Ovary (tissue), 9 donors: Measurements from ENCODE around the gene COL23A1. TPM values are rescaled to one million over a fixed set of nuclear protein-coding genes. Genes with fewer than 3 reads are reported as not detected.
A peak's percentile ranks its signal among the peaks of the same experiment; 100 is the strongest.

Source experiments
- DNase-seq, 5 donors: peaks; one replicate each; pipeline ENCODE4 v3.0.0-alpha.2; 2019 to 2020
- H3K27ac ChIP-seq, 2 donors: fragments of 200-600 bp; one replicate each; pipeline versions ENCODE4 v1.5.1 to v1.8.0; 2019 to 2022
- H3K27me3 ChIP-seq: fragments of 200-600 bp; one replicate; pipeline ENCODE4 v1.8.0; 2022
- H3K36me3 ChIP-seq: fragments of 200-600 bp; sonication (generic); one replicate; pipeline ENCODE4 v1.5.1; 2019
- H3K4me1 ChIP-seq: one replicate; pipeline ENCODE4 v1.8.1; 2013; ENCODE audit warnings: mild to moderate bottlenecking, moderate library complexity; ENCODE audit not compliant: insufficient read depth
- H3K4me3 ChIP-seq: fragments of 200-600 bp; sonication (generic); one replicate; pipeline ENCODE4 v1.5.1; 2017
- H3K9me3 ChIP-seq, 2 donors: fragments of 200-600 bp in 1 of 2; sonication (generic) in 1 of 2; one replicate each; pipeline versions ENCODE4 v1.5.1 to v1.8.1; 2013 to 2019; ENCODE audit warnings: mild to moderate bottlenecking in 1 of 2, moderate library complexity in 1 of 2
- EP300 ChIP-seq: sonication (generic); formaldehyde crosslinking; IDR thresholded peaks from one replicate; pipeline ENCODE4 v1.6.1; 2017; ENCODE audit warnings: antibody characterized with exemption
- POLR2A ChIP-seq: fragments of 450-650 bp; IDR thresholded peaks from one replicate; pipeline ENCODE4 v1.6.1; 2017; ENCODE audit warnings: antibody characterized with exemption, mild to moderate bottlenecking, moderate library complexity
- WGBS, 3 donors: extraction: QIAGEN DNeasy Blood & Tissue Kit in 1 of 3; methylation state at CpG; one replicate each; pipeline versions ENCODE4 v1.1.5 to v1.1.7; 2013 to 2017; 5-methylcytosine and 5-hydroxymethylcytosine counted together
- intact Hi-C, 4 donors: fragments of 100-400 bp; cut with DNase I; formaldehyde crosslinking; loops; one replicate each; pipeline versions ENCODE4 v1.11.0 to v1.15.1; 2022 to 2023
- polyA plus RNA-seq, 2 donors: library from polyadenylated mRNA; stranded (reverse); fragments of 200-250 nt in 1 of 2; fragments of 350-450 nt in 1 of 2; fragmentation: Illumina TruSeq in 1 of 2; extraction: RNeasy Lipid Tissue Mini Kit (QIAGEN cat#74804) in 1 of 2; gene quantifications; one replicate each; pipeline ENCODE4 v1.2.3, GENCODE V29; 2013 to 2014
- total RNA-seq, 7 donors: library from RNA; depleted of rRNA in 2 of 7; stranded (reverse); fragments of >200 nt in 2 of 7; fragmentation: NEBNext Ultra II Directional in 3 of 7; extraction: Animal tissue kit (Norgen Biotek cat#: 25700) in 3 of 7; gene quantifications; one replicate each; pipeline versions ENCODE4 v1.1.0 to v1.2.4, GENCODE V29; 2016 to 2023
- TF ChIP-seq, protein P1 (sequence below), 3 donors: fragments of 450-650 bp in 2 of 3; fragments of 200-600 bp in 1 of 3; IDR thresholded peaks; one replicate each; pipeline versions ENCODE4 v1.5.1 to v1.8.0; 2016 to 2022; ENCODE audit warnings: antibody characterized with exemption in 3 of 3, mild to moderate bottlenecking in 1 of 3
- donor health status: DM: no; HTN: no; CAD: no; lungs with moderate emphysema.
- donor health status: DM: no; HTN: no; CAD: no.
- donor health status: Bipolar disorder and iron deficiency.
- donor health status: DM: yes; HTN: yes; CAD: no.
- donor health status: DM: no; HTN: no; CAD: no.
- donor health status: DM: yes; HTN: yes; CAD: no.

COL23A1 gene
- total and polyA plus RNA-seq, 9 donors, result 0.13 to 0.92 (median 0.39) TPM; not detected in 1

DNA sequence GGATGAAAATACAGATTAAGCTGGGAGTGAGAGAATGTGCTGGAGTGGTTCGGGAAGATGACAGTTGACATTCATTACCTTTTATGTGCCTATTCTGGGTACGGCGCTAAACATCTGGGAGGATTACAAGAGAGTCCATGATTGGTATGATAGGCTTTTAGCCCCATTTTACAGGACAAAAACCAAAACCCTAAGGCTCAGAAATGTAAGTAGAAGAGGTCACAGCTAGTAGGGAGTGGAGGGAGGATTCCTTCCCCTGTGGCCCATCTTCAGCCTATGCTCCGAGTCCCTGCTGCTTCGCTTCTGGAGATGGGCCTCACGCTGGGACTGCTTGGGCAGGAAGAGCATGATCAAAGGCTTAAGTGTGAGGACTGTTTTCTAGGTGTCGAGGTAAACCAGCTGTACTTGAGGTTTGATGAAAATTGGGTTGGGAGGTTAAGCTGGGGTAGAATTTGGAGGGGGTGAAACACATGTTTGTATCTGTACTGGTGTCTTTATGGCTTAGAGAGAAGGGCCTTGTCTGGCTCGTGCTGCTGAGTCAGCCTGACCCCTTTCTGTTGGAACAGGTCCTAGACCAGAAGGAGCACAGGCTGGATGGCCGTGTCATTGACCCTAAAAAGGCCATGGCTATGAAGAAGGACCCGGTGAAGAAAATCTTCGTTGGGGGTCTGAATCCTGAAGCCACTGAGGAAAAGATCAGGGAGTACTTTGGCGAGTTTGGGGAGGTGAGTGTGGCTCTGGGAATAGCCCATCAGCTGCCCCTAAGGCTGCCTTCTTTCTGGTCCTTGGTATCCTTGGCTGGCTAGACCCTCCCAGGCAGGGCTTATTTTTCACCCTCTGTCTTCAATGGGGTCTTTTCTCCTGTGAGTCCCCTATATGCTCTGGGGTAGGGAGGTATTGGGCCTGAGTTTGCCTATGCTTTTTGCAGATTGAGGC, 383.8 kb downstream of the COL23A1 start:
- H3K27me3 ChIP-seq, result no peaks in the 10 kb centered on the region
- no peak for DNase-seq
- 23 to 35% (median 27%) methylated on average over 12 of the region's 12 CpGs for WGBS, 3 donors
- intact Hi-C loops, result no loop called here
- no peak overlapping the region for H3K4me3 ChIP-seq
- H3K27ac ChIP-seq, result no peak overlapping the region
- H3K36me3 ChIP-seq, result no peaks in the 10 kb centered on the region
- H3K9me3 ChIP-seq, result no peaks in the 10 kb centered on the region
- peaks cover 10% of the 10 kb centered on the region for H3K4me1 ChIP-seq
- no peak for TF ChIP-seq EP300
- no peak for TF ChIP-seq POLR2A
- TF ChIP-seq, protein P1, sequence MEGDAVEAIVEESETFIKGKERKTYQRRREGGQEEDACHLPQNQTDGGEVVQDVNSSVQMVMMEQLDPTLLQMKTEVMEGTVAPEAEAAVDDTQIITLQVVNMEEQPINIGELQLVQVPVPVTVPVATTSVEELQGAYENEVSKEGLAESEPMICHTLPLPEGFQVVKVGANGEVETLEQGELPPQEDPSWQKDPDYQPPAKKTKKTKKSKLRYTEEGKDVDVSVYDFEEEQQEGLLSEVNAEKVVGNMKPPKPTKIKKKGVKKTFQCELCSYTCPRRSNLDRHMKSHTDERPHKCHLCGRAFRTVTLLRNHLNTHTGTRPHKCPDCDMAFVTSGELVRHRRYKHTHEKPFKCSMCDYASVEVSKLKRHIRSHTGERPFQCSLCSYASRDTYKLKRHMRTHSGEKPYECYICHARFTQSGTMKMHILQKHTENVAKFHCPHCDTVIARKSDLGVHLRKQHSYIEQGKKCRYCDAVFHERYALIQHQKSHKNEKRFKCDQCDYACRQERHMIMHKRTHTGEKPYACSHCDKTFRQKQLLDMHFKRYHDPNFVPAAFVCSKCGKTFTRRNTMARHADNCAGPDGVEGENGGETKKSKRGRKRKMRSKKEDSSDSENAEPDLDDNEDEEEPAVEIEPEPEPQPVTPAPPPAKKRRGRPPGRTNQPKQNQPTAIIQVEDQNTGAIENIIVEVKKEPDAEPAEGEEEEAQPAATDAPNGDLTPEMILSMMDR (IDR thresholded peaks at IDR 0.05), result no peak

DNA sequence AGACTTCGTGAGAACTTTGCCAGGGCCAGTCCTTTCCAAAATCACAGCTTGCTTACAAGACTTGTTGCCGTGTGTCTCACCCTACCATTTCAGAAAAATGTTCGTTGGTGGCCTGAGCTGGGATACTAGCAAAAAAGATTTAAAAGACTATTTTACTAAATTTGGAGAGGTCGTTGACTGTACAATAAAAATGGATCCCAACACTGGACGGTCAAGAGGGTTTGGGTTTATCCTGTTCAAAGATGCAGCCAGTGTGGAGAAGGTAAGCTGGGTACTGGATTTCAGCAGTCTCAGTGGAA, 384.5 kb downstream of the COL23A1 start:
- TF ChIP-seq POLR2A (no peak), EP300 (no peak)
- TF ChIP-seq, protein P1 (IDR thresholded peaks at IDR 0.05), result no peak
- intact Hi-C loops, result no loop called here

DNA sequence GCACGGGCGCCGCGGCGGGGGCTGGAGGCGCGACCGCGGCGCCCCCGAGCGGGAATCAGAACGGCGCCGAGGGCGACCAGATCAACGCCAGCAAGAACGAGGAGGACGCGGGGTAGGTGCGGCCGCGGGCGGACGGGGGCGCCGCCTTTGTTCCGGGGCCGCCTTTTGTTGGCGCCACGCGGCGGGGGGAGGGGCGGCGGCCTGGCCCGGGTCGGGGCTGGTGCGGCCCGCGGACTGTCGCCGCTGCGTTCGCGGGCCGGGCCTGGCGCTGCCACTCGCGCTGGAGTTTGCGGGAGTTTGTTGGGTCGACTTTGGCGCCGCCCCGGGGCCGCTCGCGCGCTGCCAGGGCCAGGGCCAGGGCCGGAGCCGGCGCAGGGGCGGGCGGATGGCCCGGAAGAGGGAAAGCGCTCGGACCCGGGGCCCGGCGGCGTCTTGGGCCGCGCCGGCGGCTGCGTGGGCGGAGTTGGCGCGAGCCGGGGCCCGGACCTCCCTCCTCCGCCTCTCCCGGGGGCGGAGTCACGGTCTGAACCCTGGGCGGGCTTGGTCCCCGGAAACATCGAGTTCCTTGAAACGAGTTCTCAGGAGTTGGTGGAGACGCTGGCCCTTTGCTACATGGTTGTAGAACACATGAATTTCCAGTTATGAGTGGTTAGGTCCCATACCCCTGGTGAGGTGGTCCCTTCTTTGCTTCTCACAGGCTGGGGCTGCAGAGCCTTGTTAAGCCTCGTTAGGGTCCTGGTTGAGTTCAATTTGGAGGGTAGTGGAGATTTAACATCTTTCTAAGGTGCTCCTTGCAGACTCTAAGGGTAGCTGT, 385.1 kb downstream of the COL23A1 start:
- intact Hi-C loops, result no loop called here
- Histone ChIP-seq H3K27ac (peak overlapping the region; percentile 85 to 92), H3K9me3 (no peaks in the 10 kb centered on the region), H3K4me1 (peaks cover 10% of the 10 kb centered on the region), H3K4me3 (peak overlapping the region; percentile 61), H3K27me3 (no peaks in the 10 kb centered on the region), H3K36me3 (no peaks in the 10 kb centered on the region)
- 1% methylated on average over 79 to 90 of the region's 90 CpGs for WGBS, 3 donors
- DNase-seq, result peak; percentile 73 to 84 (median 75)
- TF ChIP-seq, protein P1 (IDR thresholded peaks at IDR 0.05), result no peak
- no peak for TF ChIP-seq POLR2A
- TF ChIP-seq EP300, result no peak

More for the DNA sequence above, 384.5 kb downstream of the COL23A1 start:
- Histone ChIP-seq H3K4me1 (peaks cover 10% of the 10 kb centered on the region), H3K9me3 (no peaks in the 10 kb centered on the region), H3K36me3 (no peaks in the 10 kb centered on the region), H3K27ac (peak overlapping the region in 1 of 2 donors; percentile 92), H3K27me3 (no peaks in the 10 kb centered on the region), H3K4me3 (peak overlapping the region; percentile 61)
- WGBS, 3 donors, result 4% methylated on average over 5 of the region's 5 CpGs
- DNase-seq, result no peak

DNA sequence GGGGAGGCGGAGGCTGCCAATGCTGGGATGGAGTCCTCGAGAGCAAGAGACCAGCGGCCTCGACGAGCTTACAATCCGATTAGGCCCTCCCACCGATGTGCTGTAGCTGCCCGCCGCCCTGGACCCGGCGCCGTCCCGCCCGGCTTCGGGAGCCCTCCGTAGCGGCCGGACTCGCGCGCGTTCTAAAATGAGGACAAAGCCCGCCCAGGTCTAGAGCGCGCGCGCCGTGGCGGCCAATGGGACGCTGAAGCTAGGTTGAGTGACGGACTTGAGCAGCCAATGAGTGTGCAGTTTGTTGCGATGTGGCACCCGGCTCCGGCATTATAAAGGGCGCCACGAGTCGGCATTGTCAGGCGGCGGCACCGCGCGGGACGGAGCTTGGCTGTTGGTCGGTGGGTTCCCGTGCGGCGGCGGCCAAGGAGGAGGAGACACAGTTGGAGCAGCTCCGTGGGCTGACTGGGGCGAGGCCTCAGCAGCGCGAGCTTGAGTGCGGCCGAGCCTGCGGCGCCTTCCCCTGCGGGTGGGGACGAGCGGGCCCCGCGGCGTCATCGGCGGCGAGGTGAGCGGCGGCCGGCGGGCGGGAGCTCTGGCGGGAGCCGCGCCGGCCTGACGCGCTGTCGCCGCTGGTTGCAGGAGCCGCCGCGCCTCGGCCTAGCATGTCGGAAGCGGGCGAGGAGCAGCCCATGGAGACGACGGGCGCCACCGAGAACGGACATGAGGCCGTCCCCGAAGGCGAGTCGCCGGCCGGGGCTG, 385.8 kb downstream of the COL23A1 start, which contains the start of gene HNRNPAB:
TSS of gene HNRNPAB (plus strand) at position 352 of the 753 bp plus-strand sequence. CDS start at position 657, 305 bp downstream.
- Histone ChIP-seq H3K36me3 (no peaks in the 10 kb centered on the region), H3K9me3 (no peaks in the 10 kb centered on the region), H3K27ac (peak within 1 kb of the TSS; percentile 85 to 92), H3K4me3 (peak within 1 kb of the TSS; percentile 61), H3K27me3 (no peaks in the 10 kb centered on the region), H3K4me1 (peaks cover 10% of the 10 kb centered on the region)
- TF ChIP-seq POLR2A, result peak; percentile 98
- TF ChIP-seq, protein P1 (IDR thresholded peaks at IDR 0.05), result no peak
- 0% methylated on average over 60 to 96 of the region's 96 CpGs for WGBS, 3 donors
- peak; percentile 93 to 98 (median 96) for DNase-seq
- intact Hi-C loops, result no loop called here
